DMS79 treated with DMSO at 0.1 percent for 48 hours (cell line): ENCODE measurements around the gene ATF6.

Source experiments
- DNase-seq: peaks from one replicate; lab custom pipeline; 2025; lab: John Stamatoyannopoulos, UW

ATF6 gene

DNA sequence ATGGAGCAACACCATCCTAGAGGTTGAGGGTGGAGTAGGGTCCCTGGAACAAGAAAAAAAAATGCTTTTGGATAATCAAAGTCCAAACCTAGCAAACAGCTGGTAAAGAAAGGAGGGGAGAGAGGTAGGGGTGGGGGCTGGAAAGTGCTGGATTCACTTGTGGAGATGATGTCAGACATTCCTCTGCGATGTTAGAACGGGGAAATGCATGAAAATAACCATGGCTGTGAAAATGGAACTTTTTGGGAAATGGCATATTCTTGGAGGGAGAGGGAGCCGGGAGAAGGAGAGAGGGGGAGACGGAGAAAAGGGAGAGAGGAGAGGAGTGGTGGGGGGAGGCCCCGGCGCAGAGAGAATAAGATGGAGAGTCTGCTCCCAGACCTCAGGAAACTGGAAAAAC, 203.9 kb downstream of the ATF6 start:
- DNase-seq: no peak

DNA sequence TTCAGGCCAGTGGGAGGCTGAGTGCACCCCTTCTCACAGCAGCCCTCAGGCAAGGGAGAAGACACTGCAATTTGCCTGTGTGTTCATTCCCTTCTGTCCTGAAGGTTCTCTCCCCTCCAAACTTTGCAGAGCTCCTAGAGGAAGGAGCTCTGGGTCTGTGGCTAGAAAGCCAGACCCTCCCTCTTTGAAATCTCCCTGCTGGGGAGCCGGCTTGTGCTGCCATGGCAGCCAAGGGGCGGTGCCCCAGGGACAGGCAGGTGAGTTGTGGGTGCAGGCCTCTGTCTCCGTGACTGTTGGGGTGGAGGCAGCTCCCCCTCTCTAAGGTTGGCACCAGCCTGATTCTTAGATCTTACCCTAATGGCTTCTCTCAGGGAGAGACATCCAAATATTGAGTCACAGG, 204.5 kb downstream of the ATF6 start:
- DNase-seq: no peak

GRCh38 chr1:161972828-161973227, 206.7 kb downstream of the ATF6 start:
- DNase-seq: no peak

GRCh38 chr1:161973924-161974845, 208.1 kb downstream of the ATF6 start:
- DNase-seq: no peak

DNA sequence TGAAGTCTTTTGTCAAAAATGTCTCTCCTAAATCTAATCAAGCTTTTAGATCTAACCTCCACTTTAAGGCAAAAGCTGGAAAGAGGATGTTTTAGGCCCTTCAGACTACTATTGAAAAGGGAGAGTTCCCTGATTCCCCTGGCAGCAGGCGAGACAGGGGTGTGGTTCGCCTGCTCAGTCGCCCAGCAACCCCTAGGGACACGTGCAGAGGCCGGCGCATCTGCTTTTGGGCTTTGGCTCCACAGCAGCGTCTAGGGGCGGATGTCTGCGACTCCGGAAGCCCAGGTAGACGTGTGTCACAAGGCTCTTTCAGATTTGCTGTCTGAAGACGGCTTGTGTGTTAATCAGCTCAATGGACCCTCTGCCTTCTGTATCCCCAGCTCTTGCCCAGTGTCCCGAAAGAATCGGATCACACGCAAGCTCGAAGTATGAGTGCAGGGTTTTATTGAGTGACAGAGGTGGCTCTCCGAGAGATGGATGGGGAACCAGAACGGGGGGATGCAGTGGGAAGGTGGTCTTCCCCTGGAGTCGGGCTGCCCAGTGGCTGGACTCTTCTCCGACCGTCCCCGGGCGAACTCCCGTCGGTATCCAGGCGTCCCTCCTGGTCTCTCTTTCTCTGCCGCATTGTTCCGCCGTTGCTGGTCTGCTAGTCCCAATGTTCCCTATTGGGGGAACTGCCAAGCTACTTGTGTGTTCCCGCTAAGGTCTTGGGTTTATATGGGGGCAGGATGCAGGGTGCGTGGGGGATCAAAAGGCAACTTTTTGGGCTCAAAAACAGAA, 212.1 kb downstream of the ATF6 start:
- DNase-seq: no peak

- no peak for DNase-seq
Measured at GRCh38 chr1:161981126-161981525, 215.0 kb downstream of the ATF6 start.

- no peak for DNase-seq
Measured at GRCh38 chr1:161981735-161982506, 215.8 kb downstream of the ATF6 start.

- no peak for DNase-seq
Measured at GRCh38 chr1:161982507-161982895, 216.4 kb downstream of the ATF6 start.

DNA sequence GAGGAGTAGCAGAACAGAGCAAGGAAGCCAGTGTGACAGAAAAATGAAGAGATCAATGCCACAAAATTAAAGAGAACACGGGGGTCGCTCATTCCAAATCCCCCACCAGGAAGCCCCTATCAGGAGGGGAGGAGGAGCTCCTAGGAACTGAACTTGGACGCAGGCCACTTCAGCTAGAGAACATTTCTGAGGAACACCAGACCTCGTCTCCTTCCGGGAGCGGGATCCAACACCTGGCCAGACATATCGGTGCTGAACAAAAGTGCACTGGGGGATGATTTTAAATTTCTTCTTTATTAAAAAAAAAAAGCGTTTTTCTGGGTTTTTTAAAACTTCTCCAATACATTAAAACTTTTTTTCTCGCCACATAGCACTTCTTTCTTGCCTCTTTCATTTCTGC, 216.8 kb downstream of the ATF6 start:
- DNase-seq: no peak

DNA sequence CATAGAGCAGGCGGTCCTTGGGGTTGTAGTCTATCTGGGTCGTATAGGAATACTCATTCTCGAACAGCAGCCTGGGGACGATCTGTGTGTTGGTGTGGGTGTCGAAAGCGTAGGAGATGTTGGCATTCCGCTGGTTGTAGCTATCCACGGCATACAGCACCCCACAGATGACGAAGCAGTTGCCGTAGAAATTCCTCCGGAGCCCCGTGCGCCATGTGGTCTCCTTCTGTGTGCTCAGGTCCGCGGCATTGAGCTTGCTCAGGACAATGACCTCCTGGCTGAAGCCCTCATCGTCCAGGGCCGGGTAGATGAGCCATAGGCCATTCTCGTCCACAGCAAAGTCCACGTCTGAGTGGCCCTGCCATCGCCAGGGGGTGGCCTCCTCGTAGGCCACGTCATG, 217.6 kb downstream of the ATF6 start:
- no peak for DNase-seq

DNA sequence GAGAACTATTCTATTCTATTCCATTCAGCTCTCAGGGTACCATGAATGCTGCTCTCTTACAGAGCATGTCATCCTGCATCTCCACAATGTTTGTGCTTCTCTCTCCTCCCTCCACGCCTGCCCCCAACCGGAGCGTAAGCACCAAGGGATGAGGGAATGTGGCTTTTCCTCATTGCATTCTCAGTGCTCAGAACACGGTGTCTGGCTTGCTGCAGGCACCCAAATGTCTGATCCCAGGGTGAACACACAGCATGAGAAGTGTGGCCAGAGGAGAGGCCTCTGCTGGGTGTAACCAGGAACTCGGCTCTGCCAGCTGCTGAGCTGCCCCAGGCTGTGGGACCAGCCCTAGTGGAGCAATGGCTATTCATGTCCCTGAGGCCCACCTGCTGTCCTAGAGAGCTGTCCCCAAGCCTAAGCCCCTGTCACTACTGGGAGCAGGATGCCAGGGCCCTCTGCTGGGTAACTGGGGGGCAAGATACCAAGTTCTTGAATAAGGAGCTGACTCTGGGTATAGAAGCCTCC, 219.2 kb downstream of the ATF6 start:
- no peak for DNase-seq

GRCh38 chr1:161986328-161986727, 220.2 kb downstream of the ATF6 start:
- no peak for DNase-seq

GRCh38 chr1:161987303-161987702, 221.2 kb downstream of the ATF6 start:
- DNase-seq: no peak

GRCh38 chr1:161987872-161988271, 221.8 kb downstream of the ATF6 start:
- no peak for DNase-seq

- DNase-seq: no peak
Measured at GRCh38 chr1:161988413-161988812, 222.3 kb downstream of the ATF6 start.

DNA sequence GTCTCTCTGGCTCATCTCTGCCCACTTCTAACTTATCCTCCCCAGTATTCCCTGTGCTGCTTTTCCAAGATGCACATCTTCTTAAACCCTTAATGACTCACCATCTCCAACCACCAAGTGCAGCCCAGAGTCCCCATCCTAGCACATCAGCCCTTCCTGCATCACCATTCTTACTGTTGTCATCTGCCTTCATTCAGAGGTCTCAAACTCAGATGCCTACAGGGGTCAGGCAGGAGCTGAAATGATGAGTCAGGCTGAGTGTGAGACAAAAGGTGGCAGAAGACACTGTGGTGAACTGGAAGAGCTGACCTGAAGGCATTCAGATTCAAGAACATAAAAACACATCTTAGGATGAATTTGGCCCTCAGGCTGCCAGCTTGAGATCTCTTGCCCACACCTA, 223.0 kb downstream of the ATF6 start:
- DNase-seq: no peak

DNA sequence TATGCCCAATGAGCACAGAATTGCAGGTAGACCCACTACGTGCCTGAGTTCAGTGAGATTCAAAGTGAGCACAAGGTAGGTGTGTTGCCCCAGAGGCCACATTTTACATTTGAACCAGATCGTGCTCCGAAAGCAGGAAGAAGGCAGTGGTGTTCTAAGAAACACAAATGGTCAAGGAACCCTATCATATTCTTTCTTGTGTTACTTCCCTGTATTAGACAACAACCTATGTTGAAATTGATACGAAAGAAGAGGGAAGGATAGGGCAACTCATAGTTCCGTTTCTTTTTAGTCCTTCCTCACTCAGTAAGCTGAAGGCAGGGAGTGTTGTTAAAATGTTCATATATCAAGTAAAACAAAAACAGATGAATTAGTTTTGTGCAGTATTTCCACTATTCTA, 223.7 kb downstream of the ATF6 start:
- no peak for DNase-seq

DNA sequence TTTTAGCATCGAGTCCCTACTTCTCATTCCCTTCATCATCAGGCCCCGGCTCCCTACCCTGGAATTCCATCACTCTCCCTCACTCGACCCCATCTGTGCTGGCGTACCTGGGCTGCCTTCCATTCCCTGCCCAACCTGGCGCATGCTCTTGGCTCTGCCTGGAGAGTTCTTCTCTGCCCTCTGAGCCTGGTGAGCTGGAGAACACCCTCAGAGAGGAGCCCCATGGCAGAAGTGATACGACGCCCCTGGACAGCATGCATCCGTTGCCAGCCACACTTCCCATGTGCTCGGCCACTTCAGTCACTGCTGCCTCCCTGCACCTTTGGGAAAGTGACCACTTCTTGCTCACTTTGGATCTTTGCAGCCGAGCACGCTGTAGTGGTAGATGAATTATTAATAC, 227.5 kb downstream of the ATF6 start:
- DNase-seq: no peak

DNA sequence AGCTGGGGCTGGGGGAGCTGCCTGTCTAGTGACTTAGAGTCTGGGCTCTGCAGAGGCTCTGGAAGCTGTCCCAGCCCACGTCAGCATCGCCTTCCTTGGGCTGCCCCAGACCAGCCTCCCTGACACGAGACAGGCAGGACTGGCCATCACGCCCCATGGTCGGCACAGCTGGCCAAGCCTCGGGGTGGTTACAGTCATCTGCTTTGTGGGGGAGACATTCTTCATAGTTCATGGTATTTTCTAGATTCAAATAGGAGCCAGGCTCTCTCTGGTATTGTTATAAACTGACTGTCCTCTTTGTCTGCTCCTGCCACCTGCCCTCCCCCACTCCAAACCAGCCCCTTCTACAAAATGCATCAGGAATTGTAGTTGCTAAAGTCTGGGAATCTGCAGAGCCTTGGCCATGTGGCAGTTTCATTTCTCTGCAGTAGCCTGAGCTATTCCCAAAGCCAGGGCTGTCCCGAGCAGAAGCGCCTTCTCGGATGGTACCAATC, 228.1 kb downstream of the ATF6 start:
- DNase-seq: no peak

DNA sequence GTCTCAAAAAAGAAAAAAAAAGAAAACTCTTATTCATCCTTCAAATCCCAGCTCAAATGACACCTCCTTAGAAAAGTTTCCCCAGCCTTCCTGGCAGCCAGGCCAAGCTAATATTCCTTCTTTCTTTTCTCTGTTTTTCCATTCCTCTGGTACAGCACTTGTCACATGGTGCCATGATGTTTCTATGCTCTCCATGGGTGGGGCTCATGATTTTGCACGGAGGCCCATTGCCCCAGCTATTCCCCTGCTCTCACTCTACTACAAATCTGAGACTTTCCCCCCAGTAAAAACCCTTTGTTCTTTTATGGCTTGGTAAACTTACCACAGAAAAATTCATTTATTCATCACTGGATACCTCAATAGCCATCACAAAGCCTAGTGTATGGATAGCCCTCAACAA, 231.0 kb downstream of the ATF6 start:
- no peak for DNase-seq

- DNase-seq: no peak
Measured at GRCh38 chr1:161998811-161999210, 232.7 kb downstream of the ATF6 start.
